ENCODE measurements around the gene AMZ2. TPM values are rescaled to one million over a fixed set of nuclear protein-coding genes. Genes with fewer than 3 reads are reported as not detected.
"Not testable (repeated sequence)": the region's sequence is repeated elsewhere in the genome, so short reads cannot be mapped to it uniquely, and the experiment has no call there.

The AMZ2 gene
- total and polyA plus RNA-seq, 4 donors = 11.6 to 19.6 (median 17.3) TPM

GRCh38 chr17:68210570-68211315 is 37.1 kb upstream of the AMZ2 start:
- Histone ChIP-seq H3K4me3 (ENCODE audit: low read depth in 1 of 3, low read length in 3 of 3) (no peak overlapping the region), H3K27me3 (ENCODE audit: control insufficient read depth in 4 of 4, insufficient read depth in 4 of 4, low read length in 3 of 4) (no peaks in the 10 kb centered on the region), H3K27ac (ENCODE audit: low read depth in 1 of 2, low read length in 2 of 2) (no peak overlapping the region), H3K36me3 (ENCODE audit: control insufficient read depth in 4 of 4, insufficient read depth in 3 of 4, low read depth in 1 of 4, low read length in 3 of 4) (peaks cover 0 to 2% (median 0%) of the 10 kb centered on the region in 4 donors), H3K4me1 (ENCODE audit: control insufficient read depth in 4 of 4, insufficient read depth in 4 of 4, low read length in 3 of 4) (peaks cover 0 to 3% (median 1%) of the 10 kb centered on the region in 4 donors), H3K9me3 (ENCODE audit: control insufficient read depth in 4 of 4, low read length in 3 of 4) (no peaks in the 10 kb centered on the region), H3K9ac (ENCODE audit: low read depth in 1 of 2, low read length in 2 of 2) (no peak overlapping the region)
- 94% methylated on average over 10 of the region's 10 CpGs for WGBS
- no peak for DNase-seq (ENCODE audit: low spot score)
- TF ChIP-seq HNF4A (conservative IDR thresholded peaks at IDR 0.05) (no peak), ZBTB33 (IDR thresholded peaks at IDR 0.05) (no peak)
- TF ChIP-seq, protein P1, sequence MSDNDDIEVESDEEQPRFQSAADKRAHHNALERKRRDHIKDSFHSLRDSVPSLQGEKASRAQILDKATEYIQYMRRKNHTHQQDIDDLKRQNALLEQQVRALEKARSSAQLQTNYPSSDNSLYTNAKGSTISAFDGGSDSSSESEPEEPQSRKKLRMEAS (IDR thresholded peaks at IDR 0.05) = no peak

DNA sequence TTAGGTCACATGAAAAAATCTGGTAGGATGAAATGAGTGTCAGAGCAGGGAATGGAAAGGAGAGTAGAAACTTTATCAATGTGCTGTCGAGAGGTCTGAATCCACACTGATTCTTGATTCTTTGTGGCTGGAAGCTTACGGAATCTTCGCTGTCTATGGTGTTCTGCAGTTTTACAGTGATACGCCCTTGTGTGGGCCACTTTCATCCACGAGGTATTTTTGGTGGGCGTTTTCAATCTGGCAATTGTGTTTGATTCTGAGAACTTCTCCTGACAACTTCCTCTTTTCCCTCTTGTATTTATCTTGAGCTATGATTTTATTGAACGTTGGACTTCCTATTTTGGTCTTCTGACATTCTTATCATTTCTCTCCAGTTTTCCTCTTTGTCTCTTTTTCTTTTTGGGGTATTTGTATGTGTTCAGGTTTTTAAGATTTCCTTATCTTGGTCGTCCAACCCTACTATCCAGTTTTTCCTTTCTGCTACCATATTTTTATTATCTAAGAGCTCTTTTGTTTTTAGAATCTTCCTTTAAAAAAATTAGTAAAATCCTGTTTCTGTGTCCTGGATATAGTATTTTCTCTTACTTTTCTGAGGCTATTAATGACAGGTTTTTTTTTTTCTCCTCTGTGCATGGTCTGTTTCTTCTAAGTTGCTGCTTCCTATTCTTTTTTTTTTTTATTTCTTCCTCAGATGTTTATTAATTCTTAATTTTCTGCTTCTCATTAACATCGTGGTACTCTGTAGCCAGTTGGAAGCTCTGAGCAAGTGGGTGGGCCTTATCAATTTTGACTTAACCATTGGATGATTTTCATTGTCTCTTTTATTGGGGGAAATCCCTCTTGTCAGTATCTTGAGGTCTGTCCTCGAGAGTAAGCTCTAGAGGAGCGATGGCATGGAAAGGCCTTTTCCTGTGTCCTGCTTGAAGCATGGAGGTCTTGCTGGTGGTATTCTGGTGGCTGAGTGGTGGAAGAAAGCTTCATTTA is 34.1 kb upstream of the AMZ2 start:
- H3K4me1 ChIP-seq (ENCODE audit: control insufficient read depth in 4 of 4, insufficient read depth in 4 of 4, low read length in 3 of 4); H3K36me3 ChIP-seq (ENCODE audit: control insufficient read depth in 4 of 4, insufficient read depth in 3 of 4, low read depth in 1 of 4, low read length in 3 of 4); H3K9ac ChIP-seq (ENCODE audit: low read depth in 1 of 2, low read length in 2 of 2); DNase-seq (ENCODE audit: low spot score); H3K4me3 ChIP-seq (ENCODE audit: low read depth in 1 of 3, low read length in 3 of 3); H3K27me3 ChIP-seq (ENCODE audit: control insufficient read depth in 4 of 4, insufficient read depth in 4 of 4, low read length in 3 of 4); H3K27ac ChIP-seq (ENCODE audit: low read depth in 1 of 2, low read length in 2 of 2); H3K9me3 ChIP-seq (ENCODE audit: control insufficient read depth in 4 of 4, low read length in 3 of 4): not testable (repeated sequence)
- 68% methylated on average over 11 of the region's 11 CpGs for WGBS

DNA sequence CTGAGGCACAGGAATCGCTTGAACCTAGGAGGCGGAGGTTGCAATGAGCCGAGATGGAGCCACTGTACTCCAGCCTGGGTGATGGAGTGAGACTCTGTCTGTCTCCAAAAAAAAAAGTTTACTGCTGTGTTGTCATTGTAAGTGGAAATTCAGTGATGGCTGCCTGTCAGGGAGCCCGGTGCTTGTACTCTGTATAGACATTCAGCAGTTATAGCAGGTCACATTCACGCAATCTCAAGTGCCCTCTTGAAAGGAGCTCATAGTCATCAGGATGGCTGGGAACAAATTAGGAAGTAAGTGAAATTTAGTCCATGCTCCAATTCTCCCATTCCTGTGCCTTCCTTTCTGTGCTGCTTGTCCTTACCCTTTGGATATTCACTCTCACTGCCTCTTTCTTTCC is 32.4 kb upstream of the AMZ2 start:
- 94% methylated on average over 5 of the region's 5 CpGs for WGBS
- H3K4me1 ChIP-seq (ENCODE audit: control insufficient read depth in 4 of 4, insufficient read depth in 4 of 4, low read length in 3 of 4); H3K27ac ChIP-seq (ENCODE audit: low read depth in 1 of 2, low read length in 2 of 2); H3K9me3 ChIP-seq (ENCODE audit: control insufficient read depth in 4 of 4, low read length in 3 of 4); H3K27me3 ChIP-seq (ENCODE audit: control insufficient read depth in 4 of 4, insufficient read depth in 4 of 4, low read length in 3 of 4); DNase-seq (ENCODE audit: low spot score); H3K4me3 ChIP-seq (ENCODE audit: low read depth in 1 of 3, low read length in 3 of 3); H3K9ac ChIP-seq (ENCODE audit: low read depth in 1 of 2, low read length in 2 of 2); H3K36me3 ChIP-seq (ENCODE audit: control insufficient read depth in 4 of 4, insufficient read depth in 3 of 4, low read depth in 1 of 4, low read length in 3 of 4): not testable (repeated sequence)

GRCh38 chr17:68219429-68219828 is 28.4 kb upstream of the AMZ2 start:
- not testable (repeated sequence) for DNase-seq (ENCODE audit: low spot score); H3K27ac ChIP-seq (ENCODE audit: low read depth in 1 of 2, low read length in 2 of 2); H3K27me3 ChIP-seq (ENCODE audit: control insufficient read depth in 4 of 4, insufficient read depth in 4 of 4, low read length in 3 of 4); H3K9ac ChIP-seq (ENCODE audit: low read depth in 1 of 2, low read length in 2 of 2); H3K4me3 ChIP-seq (ENCODE audit: low read depth in 1 of 3, low read length in 3 of 3); H3K9me3 ChIP-seq (ENCODE audit: control insufficient read depth in 4 of 4, low read length in 3 of 4); H3K4me1 ChIP-seq (ENCODE audit: control insufficient read depth in 4 of 4, insufficient read depth in 4 of 4, low read length in 3 of 4); H3K36me3 ChIP-seq (ENCODE audit: control insufficient read depth in 4 of 4, insufficient read depth in 3 of 4, low read depth in 1 of 4, low read length in 3 of 4)
- WGBS = 94% methylated on average over 5 of the region's 5 CpGs

DNA sequence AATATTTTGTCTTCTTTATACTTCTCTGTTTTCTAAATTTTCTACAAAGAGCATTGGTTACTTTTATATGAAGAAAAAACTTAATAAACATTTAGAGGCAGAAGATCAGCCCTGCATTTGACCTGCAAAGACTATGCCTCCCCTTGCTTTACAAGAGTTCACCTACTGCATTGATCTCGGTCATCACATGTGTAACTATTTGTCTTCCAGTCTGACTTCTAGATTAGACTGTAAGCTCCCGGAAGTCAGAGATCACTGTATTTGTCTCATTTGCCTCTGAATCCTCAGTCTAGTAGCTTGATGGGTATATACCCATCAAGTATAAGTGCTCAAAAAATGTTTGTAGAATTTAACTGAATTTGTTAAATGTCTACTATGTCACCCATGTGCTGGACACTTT is 27.7 kb upstream of the AMZ2 start:
- not testable (repeated sequence) for DNase-seq (ENCODE audit: low spot score); H3K4me3 ChIP-seq (ENCODE audit: low read depth in 1 of 3, low read length in 3 of 3); H3K9me3 ChIP-seq (ENCODE audit: control insufficient read depth in 4 of 4, low read length in 3 of 4); H3K27ac ChIP-seq (ENCODE audit: low read depth in 1 of 2, low read length in 2 of 2); H3K9ac ChIP-seq (ENCODE audit: low read depth in 1 of 2, low read length in 2 of 2); H3K4me1 ChIP-seq (ENCODE audit: control insufficient read depth in 4 of 4, insufficient read depth in 4 of 4, low read length in 3 of 4); H3K36me3 ChIP-seq (ENCODE audit: control insufficient read depth in 4 of 4, insufficient read depth in 3 of 4, low read depth in 1 of 4, low read length in 3 of 4); H3K27me3 ChIP-seq (ENCODE audit: control insufficient read depth in 4 of 4, insufficient read depth in 4 of 4, low read length in 3 of 4)
- WGBS = 80% methylated on average over 2 of the region's 2 CpGs

DNA sequence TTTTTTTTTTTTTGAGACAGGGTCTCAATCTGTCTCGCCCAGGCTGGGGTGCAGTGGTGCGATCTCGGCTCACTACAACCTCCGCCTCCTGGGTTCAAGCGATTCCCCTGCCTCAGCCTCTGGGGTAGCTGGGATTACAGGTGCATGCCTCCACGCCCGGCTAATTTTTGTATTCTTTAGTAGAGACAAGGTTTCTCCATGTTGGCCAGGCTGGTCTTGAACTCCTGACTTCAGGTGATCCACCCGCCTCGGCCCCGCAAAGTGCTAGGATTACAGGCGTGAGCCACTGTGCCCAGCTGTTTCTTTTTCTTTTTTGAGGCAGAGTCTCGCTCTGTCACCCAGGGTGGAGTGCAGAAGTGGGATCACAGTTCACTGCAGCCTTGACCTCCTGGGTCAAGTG is 27.1 kb upstream of the AMZ2 start:
- H3K27ac ChIP-seq (ENCODE audit: low read depth in 1 of 2, low read length in 2 of 2); H3K36me3 ChIP-seq (ENCODE audit: control insufficient read depth in 4 of 4, insufficient read depth in 3 of 4, low read depth in 1 of 4, low read length in 3 of 4); H3K4me3 ChIP-seq (ENCODE audit: low read depth in 1 of 3, low read length in 3 of 3); H3K9me3 ChIP-seq (ENCODE audit: control insufficient read depth in 4 of 4, low read length in 3 of 4); DNase-seq (ENCODE audit: low spot score); H3K4me1 ChIP-seq (ENCODE audit: control insufficient read depth in 4 of 4, insufficient read depth in 4 of 4, low read length in 3 of 4); H3K9ac ChIP-seq (ENCODE audit: low read depth in 1 of 2, low read length in 2 of 2); H3K27me3 ChIP-seq (ENCODE audit: control insufficient read depth in 4 of 4, insufficient read depth in 4 of 4, low read length in 3 of 4): not testable (repeated sequence)
- WGBS = 96% methylated on average over 12 of the region's 12 CpGs
